Measurements from ENCODE around the gene COQ7. TPM values are rescaled to one million over a fixed set of nuclear protein-coding genes. Genes with fewer than 3 reads are reported as not detected.

COQ7 gene
- total and polyA plus RNA-seq, 2 experiments from 2014 or later: 36.2 to 38.5 TPM

DNA sequence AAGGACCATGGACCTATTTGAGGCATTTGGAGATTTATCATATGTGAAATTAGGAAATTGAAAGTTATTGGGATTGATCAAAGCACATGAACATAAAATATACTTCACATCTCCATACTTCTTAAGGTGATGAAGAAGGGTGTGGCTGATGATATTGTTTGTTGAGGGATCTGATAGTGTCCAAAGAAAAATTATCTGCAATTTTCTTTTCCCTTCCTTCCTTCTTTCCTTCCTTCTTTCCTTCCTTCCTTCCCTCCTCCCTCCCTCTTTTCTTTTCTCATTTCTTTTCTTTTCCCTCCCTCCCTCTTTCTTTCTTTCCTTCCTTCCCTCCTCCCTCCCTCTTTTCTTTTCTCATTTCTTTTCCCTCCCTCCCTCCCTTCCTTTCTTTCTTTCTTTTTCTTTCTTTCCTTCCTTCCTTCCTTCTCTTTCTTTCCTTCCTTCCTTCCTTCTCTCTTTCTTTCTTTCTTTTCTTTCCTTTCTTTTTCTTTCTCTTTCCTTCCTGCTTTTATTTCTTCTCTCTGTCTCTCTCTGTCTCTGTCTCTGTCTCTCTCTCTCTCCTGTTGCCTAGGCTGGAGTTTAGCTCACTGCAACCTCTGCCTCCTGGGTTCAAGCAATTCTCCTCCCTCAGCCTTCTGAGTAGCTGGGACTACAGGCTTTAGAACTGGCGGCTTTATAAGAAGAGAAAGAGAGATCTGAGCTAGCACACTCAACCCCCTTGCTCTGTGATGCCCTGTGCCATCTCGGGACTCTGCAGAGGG, 25.4 kb downstream of the COQ7 start:
- no peaks in the 10 kb centered on the region for H3K9me3 ChIP-seq (ENCODE audit: low read depth)
- no peak overlapping the region for H3K27ac ChIP-seq
- no peaks in the 10 kb centered on the region for H3K4me1 ChIP-seq (ENCODE audit: low read depth)
- no peaks in the 10 kb centered on the region for H3K36me3 ChIP-seq
- no peak for DNase-seq (ENCODE audit: low read depth in 1 of 2, low spot score in 1 of 2)
- H3K27me3 ChIP-seq: no peaks in the 10 kb centered on the region
- no peak overlapping the region for H3K4me3 ChIP-seq
- TF ChIP-seq, protein P1, sequence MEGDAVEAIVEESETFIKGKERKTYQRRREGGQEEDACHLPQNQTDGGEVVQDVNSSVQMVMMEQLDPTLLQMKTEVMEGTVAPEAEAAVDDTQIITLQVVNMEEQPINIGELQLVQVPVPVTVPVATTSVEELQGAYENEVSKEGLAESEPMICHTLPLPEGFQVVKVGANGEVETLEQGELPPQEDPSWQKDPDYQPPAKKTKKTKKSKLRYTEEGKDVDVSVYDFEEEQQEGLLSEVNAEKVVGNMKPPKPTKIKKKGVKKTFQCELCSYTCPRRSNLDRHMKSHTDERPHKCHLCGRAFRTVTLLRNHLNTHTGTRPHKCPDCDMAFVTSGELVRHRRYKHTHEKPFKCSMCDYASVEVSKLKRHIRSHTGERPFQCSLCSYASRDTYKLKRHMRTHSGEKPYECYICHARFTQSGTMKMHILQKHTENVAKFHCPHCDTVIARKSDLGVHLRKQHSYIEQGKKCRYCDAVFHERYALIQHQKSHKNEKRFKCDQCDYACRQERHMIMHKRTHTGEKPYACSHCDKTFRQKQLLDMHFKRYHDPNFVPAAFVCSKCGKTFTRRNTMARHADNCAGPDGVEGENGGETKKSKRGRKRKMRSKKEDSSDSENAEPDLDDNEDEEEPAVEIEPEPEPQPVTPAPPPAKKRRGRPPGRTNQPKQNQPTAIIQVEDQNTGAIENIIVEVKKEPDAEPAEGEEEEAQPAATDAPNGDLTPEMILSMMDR (IDR thresholded peaks at IDR 0.05; ENCODE audit: low read depth, low read length): no peak

DNA sequence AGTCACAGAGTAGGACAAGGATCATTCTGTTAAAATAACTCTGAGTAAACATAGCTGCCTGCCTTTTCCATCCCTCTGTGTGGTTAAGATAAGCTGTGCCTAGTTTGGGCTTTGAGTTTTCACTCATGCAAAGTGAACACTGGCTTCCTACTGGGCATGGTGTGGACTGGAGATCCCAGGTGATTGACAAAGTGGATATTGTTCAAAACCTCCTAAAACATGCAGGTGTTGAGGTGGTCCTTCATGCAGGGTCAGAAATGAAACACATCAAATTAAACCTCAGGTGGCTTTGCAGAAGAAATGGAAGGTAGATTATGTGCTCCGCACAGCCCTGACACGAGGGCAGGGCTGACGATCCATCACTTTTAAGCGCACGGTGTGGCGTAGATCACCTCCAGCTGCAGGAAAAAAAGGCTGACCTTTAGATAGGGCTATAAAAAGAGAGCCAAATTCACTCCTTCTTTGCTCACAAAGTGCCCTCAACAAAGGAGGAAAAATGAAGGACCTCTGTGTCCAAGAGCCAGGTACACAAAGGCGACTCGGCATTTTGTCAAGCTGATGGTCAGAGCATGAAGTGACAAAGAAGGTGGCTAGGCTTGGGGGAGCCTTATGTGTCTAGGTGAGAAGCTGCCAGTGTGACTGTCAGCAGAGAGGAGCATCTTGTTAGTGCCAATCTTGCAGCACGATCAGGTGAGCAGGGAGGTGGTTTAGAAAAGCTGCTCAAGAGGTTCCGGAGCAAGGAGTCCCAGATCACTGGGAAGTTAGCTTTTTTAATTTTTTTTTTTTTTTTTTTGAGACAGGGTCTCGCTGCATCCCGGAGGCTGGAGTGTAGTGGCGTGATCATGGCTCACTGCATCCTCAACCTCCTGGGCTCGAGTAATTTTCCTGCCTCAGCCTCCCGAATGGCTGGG, 26.5 kb downstream of the COQ7 start:
- Histone ChIP-seq H3K4me3 (no peak overlapping the region), H3K36me3 (no peaks in the 10 kb centered on the region), H3K27ac (no peak overlapping the region), H3K27me3 (no peaks in the 10 kb centered on the region), H3K4me1 (ENCODE audit: low read depth) (no peaks in the 10 kb centered on the region), H3K9me3 (ENCODE audit: low read depth) (no peaks in the 10 kb centered on the region)
- no peak for DNase-seq (ENCODE audit: low read depth in 1 of 2, low spot score in 1 of 2)
- TF ChIP-seq, protein P1 (IDR thresholded peaks at IDR 0.05; ENCODE audit: low read depth, low read length): no peak

DNA sequence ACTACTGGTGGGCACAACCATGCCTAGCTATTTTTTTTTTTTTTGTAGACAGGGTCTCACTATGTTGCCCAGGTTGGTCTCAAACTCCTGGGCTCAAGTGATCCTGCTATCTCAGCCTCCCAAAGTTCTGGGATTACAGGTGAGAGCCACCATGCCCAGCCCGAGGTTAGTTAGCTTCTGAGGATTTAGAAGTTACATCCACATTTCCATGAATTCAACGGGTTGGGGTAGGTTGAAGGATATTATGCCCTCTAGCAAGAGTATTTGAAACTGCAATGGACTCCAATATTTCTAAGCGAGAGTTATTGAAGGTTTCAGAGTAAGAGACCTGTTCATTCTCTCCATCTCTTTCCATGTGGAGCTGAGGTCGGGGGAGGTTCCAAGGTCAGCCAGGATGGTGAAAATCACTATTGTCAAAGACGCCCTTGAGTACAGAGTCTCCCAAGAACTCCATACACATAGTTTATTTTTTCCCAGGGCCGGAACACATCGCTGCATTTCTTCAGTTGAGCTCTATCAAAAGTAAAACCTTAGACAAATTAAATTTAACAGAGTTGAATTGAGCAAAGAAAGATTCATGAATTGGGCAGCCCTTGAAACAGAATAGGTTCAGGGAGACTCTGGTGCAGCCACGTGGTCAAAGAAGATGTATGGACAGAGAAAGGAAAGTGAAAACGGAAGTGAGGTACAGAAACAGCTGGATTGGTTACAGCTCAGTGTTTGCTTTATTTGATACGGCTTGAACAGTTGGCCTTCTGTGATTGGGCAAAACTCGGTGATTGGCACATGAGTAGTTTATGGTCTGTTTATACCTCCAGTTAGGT, 27.3 kb downstream of the COQ7 start:
- DNase-seq (ENCODE audit: low read depth in 1 of 2, low spot score in 1 of 2): no peak

DNA sequence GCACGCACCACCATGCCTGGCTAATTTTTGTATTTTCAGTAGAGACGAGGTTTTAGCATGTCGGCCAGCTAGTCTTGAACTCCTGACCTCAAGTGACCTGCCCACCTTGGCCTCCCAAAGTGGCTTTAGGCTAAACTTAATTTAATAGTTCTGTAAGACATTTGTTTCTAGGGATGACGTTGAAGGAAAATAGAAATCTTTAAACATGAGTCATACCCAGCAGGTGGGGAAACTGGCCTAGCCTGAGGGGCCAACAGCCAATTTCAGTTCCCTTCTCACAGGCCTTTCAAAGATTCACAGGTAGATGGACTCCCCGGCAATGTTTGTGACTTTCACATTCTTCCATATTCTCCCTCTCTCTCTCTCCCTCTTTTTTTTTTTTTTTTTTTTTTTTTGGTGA, 28.2 kb downstream of the COQ7 start:
- H3K4me1 ChIP-seq (ENCODE audit: low read depth): no peaks in the 10 kb centered on the region
- no peak for DNase-seq (ENCODE audit: low read depth in 1 of 2, low spot score in 1 of 2)
- H3K9me3 ChIP-seq (ENCODE audit: low read depth): no peaks in the 10 kb centered on the region
- no peaks in the 10 kb centered on the region for H3K36me3 ChIP-seq
- no peaks in the 10 kb centered on the region for H3K27me3 ChIP-seq
- H3K4me3 ChIP-seq: no peak overlapping the region
- TF ChIP-seq, protein P1 (IDR thresholded peaks at IDR 0.05; ENCODE audit: low read depth, low read length): no peak
- H3K27ac ChIP-seq: no peak overlapping the region

More for the DNA sequence above, 27.3 kb downstream of the COQ7 start:
- Histone ChIP-seq H3K36me3 (no peaks in the 10 kb centered on the region), H3K27me3 (no peaks in the 10 kb centered on the region), H3K4me3 (no peak overlapping the region), H3K27ac (no peak overlapping the region), H3K9me3 (ENCODE audit: low read depth) (no peaks in the 10 kb centered on the region), H3K4me1 (ENCODE audit: low read depth) (no peaks in the 10 kb centered on the region)
- TF ChIP-seq, protein P1 (IDR thresholded peaks at IDR 0.05; ENCODE audit: low read depth, low read length): peak; percentile 13

DNA sequence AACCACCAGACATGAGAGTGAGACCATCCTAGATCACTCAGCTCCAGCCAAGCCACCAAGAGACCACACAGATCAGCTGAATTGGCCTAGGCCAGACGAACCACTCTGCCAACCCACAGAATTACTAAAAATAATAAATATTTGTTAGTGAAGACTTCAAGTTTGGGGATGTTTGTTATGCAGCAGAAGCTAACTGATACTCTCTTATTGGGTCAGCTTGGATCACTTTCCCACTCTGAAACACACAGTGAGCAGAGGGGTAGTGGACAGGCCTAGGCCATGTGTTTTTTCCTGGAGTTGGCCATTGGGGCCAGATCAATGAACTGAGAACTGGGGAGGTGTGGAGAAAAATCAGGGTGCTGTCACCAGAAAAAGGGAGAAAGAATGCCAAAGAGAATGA, 30.8 kb downstream of the COQ7 start:
- TF ChIP-seq, protein P1 (IDR thresholded peaks at IDR 0.05; ENCODE audit: low read depth, low read length): no peak
- no peaks in the 10 kb centered on the region for H3K9me3 ChIP-seq (ENCODE audit: low read depth)
- no peaks in the 10 kb centered on the region for H3K4me1 ChIP-seq (ENCODE audit: low read depth)
- H3K27ac ChIP-seq: no peak overlapping the region
- H3K4me3 ChIP-seq: no peak overlapping the region
- H3K36me3 ChIP-seq: no peaks in the 10 kb centered on the region
- H3K27me3 ChIP-seq: no peaks in the 10 kb centered on the region
- DNase-seq (ENCODE audit: low read depth in 1 of 2, low spot score in 1 of 2): no peak

Data from cardiac muscle cell (in vitro differentiated cells and primary cell).